Cardiac fibroblast (primary cell): ENCODE measurements around the gene KCTD3.
A peak's percentile ranks its signal among the peaks of the same experiment; 100 is the strongest.

Source experiments
- DNase-seq, 2 donors: peaks; one replicate each; pipeline versions ENCODE4 v3.0.0 to v3.0.0-alpha.2; 2010; ENCODE audit warnings: low read depth in 2 of 2
- H3K4me3 ChIP-seq, 2 donors: replicated peaks in 1 of 2; 1 replicate in 1 of 2; 2 replicates in 1 of 2; pipeline ENCODE4 v1.5.1; 2011; ENCODE audit warnings: low read depth in 2 of 2, low read length in 2 of 2, mild to moderate bottlenecking in 2 of 2, moderate library complexity in 1 of 2
- CTCF ChIP-seq: IDR thresholded peaks from one replicate; pipeline ENCODE4 v1.5.1; 2011; ENCODE audit warnings: low read depth, mild to moderate bottlenecking, low read length, inconsistent platforms

Gene KCTD3

GRCh38 chr1:215607412-215607811 lies 40.3 kb downstream of the KCTD3 start:
- no peak overlapping the region for H3K4me3 ChIP-seq
- TF ChIP-seq CTCF, result no peak
- DNase-seq, result no peak

DNA sequence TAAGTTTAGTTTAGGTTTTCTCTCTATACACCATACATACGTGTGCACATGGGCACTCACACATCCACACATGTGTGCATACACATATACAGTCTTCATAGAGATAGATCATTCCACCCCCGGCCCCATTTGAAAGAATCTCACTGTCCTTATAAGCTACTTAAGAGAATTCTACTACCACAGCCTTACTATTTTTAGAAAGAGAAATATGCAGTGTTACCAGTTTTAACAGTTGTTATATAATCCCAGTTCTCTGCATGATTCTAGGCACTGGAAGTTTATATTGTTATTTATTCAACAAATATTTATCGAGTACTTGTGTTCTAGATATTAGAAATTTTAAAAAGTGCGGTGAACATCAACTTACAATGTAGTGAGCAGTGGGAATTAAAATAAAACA lies 41.5 kb downstream of the KCTD3 start:
- DNase-seq, result no peak
- TF ChIP-seq CTCF, result no peak
- no peak overlapping the region for H3K4me3 ChIP-seq

- no peak overlapping the region for H3K4me3 ChIP-seq
- TF ChIP-seq CTCF, result no peak
- DNase-seq, result peak in 1 of 2 donors; percentile 5
Observed at GRCh38 chr1:215612391-215612790, 45.3 kb downstream of the KCTD3 start.

- TF ChIP-seq CTCF, result no peak
- H3K4me3 ChIP-seq, result no peak overlapping the region
- DNase-seq, result peak in 1 of 2 donors; percentile 8
Observed at GRCh38 chr1:215617979-215618378, 50.9 kb downstream of the KCTD3 start.

DNA sequence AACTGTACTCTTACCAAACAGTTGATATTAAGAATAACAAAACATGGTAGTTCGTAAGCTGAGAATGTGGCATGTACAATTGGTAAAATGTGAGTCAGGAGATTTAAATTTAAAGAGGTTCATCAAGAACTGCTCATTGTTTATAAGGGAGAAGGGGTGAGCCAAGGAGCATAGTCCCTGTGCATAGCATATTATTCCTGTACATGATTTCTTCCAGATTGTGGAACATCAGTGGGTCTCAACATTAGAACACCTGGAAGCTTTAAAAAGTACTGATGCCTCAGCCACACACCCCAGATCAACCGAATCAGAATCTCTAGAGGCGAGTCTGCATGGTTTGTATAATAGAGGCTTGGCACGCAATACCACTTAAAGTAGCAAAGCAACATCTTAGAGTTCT lies 56.1 kb downstream of the KCTD3 start:
- no peak for DNase-seq
- H3K4me3 ChIP-seq, result no peak overlapping the region
- TF ChIP-seq CTCF, result no peak

DNA sequence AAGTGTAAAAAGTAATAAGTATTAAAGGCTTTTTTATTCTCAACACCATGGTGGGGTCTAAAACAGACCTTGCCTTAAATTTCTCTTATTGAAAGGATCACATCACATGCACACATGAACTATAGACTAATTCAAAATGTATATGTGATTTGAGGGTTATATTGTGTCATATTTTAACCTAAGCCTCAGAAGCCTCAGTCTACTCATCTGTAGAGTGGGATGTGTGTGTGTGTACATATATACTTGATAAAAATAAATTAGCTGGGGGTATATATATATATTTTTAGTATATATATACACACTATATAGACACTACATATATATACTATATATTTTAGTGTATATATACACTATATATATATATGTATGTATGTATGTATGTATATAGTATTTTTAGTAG lies 58.8 kb downstream of the KCTD3 start:
- no peak overlapping the region for H3K4me3 ChIP-seq
- TF ChIP-seq CTCF, result no peak
- no peak for DNase-seq

GRCh38 chr1:215631040-215631439 lies 63.9 kb downstream of the KCTD3 start:
- no peak overlapping the region for H3K4me3 ChIP-seq
- DNase-seq, result no peak
- no peak for TF ChIP-seq CTCF
